Fibroblast of skin of left quadriceps (primary cell): Measurements from ENCODE around the gene COL13A1.
A peak's percentile ranks its signal among the peaks of the same experiment; 100 is the strongest.

Experiments
- DNase-seq, 2 experiments: peaks; one replicate each; pipeline ENCODE4 v3.0.0-alpha.2; 2013; ENCODE audit warnings: low read depth in 2 of 2

COL13A1 gene

DNA sequence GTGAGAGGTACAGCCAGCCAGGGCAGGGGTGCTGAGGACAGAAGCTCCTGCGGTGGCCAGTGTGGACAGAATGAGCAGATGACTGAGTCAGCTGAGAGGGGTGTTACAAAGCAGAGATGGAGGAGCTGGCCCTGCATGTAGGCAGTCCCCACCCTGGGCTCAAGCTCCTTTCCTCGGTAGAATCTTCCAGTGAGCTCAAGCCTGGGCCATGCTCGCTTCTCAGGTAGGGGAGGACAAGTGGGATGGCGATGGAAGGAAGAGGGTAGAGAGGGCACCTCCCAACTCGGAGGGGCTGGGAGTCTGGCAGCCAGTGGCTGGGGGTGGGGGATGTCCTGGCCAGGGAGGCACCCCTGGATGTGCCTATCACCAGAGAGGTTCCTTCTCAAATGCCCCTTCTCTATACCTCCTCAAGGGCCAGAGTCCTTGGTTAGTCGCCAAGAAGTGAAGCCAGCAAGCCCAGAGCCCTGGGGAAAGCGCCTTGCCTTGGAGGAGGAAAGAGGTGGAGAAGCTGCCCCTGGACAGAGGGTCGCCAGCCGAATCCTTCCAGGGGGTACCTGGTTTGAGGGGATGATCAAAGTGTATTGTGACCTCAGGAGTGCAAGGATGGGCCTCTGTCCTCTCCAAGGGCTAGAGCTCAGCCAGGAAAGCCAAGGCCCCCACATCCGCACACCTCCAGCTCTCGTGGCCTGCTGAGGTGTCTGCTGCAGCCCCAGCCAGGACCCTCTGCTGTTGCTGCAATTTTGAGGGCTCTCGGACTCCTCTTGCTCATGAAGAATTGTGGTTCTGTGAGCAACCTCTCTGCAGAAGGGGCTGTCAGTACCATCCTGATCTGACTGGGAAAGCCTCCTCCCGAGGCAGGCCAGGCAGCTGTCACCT lies 162.4 kb downstream of the COL13A1 start:
- DNase-seq = no peak

DNA sequence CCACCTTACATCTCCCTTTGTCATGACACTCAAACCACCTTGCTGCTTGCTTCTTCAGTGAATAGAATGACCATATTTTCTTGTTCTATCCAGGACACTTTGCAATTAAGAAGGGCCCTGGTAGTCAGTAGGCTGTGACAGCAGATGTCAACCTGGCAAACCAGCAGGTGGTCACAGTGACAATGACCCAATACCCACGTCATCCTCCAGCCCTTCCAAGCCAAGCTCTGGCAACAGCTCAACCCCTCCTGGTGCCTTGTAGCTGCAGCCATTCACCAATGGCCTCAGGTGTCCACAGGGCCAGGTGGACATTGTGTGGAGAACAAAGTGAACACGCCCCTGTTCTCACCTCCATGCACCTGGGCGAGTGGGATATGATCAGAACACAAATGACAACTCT lies 163.4 kb downstream of the COL13A1 start:
- no peak for DNase-seq

DNA sequence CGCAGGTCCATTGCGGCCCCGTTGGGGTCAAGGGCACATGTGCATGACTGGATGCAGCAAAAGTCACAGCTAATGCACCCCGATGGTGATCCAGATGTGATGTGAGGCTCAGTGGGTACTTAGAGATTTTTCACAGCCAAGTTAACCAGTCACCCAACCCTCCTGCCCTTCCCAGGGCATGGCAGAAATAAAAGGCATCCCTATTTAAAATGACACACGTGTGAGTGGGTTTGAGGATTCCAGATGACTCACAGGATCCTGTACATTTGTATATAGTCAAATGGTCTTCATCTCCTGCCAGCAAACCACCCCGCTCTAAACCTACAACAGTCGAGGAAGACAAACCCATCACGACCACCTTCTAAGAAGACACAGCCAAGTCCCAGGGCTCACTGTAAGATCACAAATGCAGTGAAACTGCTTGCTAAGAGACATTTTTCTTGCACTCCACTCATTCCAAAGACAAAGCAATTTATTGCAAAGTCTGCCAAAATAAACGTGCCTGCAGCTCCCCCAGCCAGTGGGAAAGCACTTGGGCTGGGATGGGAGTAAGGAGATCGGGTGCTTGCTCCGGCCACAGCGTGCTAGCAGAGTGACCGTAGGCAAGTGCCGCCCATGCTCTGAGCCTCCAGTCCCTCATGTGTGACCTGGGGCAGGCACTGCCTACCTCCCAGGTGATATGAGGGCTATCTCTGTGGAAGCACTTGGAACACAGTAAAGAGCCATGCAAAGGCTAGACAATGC lies 164.4 kb downstream of the COL13A1 start:
- DNase-seq = no peak

DNA sequence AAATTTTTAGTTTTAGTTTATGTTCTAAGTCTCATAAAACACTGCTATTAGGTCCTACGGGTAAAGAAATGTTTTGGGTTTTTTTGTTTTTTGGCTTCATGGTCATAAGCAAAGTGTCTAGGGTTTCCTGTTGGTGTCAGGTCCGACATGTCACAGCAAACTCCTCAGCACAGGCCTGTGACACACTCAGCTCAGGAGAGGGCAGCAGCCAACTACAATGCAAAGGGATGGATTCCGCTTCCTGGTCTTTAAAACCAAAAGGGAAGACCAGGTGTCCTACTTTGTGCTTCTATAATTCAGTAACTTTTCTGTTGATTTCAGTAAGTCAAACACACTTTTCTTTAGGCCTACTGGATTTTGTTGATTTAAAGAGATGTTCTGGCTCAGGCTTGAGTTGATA lies 167.1 kb downstream of the COL13A1 start:
- DNase-seq = no peak

DNA sequence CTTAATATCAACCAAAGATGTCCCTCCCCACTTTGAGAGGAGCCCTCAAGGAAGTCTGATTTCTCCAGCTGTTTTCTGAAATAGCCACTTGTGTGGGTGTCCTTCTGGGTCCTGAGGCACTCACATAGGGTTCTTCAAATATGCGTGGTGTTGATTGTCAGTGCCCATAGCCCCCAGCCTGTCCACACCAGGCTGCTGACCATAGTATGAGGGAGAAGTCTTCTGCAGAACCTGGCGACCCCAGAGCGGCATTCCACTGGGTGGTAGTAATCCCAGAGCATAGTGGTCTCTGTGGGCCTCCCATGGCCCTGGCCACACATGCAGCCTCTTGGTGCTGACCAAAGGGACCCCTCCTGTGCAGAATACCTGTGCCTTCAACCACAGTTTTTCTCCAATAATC lies 168.3 kb downstream of the COL13A1 start:
- DNase-seq = no peak

DNA sequence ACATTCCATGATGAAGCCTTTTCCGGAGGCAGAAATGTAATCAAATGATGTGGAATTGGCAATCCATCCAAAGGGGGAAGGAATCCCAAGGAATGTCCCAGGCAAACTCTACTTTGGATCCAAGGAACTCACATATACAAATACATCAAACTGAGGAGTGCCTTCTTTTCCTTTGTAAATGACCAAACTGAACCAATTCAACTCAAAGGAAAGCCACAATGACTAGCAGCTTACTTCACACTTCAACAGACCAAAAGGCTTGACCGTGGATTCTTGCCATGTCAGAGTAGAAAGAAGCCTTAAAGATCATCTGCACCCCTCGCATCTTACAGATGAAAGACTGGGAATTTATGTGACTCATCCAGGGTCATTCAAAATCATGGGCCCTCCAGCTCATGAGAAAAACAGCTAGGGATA lies 171.3 kb downstream of the COL13A1 start:
- no peak for DNase-seq

DNA sequence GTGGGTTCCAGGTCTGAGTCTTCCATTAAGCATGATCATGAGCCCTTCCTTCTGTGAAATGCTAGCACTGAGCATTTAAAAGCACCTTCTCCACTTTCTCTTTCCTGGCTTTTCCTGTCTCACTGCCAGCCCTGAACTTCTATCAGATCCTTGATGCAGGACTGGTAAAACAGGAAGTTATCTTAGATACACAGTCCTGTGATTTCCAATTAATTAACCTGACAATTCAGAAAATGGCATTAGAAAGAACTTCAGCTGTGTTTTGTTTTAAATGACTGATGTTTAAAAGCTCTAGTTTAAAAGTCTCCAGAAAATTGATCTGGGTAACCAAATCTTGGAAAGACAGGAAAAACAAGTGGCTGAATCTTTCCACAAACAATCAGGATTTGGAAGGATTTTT lies 172.0 kb downstream of the COL13A1 start:
- DNase-seq = no peak

DNA sequence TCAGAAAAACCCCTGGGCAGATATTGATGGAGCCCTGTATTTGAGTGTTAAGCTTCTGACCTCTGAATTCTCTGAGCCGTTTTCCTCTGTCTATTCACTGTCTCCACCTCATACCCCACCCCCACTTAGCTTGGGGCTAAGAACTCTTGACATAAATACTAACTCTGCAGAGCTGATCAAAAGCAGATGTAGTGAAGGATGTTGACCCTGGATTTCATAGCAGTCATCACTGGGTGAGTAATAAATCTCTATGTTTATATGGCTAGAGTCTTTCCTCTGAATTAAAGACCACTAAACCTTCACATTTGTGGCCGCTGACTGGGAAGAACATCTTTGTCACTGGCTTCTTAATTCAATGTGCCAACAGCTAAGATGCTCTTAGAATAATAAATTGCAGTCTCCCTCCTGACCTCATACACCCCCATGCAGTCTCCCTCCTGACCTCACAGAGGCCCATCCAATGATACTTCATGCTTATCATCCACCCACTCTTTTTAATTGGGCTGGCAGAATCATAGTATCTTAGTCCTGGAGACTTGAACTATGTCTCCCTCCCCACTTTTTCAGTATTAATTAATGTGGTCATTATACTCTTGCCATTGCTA lies 172.9 kb downstream of the COL13A1 start:
- DNase-seq = peak; percentile 69 to 72

DNA sequence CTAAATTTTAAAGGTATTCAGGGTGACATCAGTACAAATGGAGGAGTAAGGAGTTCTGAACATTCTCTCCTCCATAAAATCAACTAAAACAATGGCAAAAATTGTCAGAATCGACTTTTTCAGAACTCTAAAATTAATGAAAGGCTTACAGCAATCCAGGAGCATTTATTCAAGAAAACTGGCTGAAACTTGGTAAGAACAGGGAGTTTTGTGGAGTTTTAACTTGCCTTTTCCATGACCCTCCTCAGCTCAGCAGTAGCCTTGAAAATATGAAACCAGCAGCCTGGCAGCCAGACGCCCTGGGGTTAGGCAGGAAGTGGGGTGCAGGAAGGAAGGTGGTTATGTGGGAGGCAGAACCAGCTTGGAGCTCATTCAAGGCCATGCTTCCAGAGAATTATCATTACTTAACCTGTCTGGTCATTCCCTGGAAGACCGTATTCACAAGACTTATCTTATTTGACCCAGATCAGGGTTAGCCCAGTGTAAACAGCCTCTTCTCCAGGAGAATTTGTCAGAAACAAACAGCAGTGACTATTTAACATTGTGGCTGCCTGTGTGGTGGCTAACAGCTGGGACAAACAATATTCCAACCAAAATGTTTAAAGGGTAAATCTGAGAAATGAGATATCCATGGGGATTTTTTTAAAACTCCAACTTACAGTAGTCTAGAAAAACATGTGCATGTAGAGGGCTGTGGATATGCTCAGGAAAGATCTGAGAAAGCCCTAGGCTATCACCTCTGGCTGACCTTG lies 175.3 kb downstream of the COL13A1 start:
- no peak for DNase-seq

DNA sequence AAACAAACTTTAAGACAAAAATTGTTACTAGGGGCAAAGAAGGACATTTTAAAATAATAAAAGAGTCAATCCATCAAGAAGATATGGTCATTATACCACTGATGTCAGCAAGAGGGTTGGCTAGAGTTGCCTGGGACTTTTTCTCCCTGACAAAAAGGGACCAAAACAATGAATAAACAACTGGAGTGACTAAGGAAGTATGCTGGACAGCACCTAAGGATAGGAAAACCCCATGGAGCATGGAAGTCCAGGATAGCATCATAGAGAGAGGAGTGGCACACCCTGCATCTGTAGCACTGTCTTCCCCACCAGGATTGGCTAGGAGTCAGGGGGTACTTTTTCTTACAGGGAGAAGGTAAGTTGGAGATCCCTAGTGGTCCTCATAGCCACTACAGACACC lies 177.5 kb downstream of the COL13A1 start:
- DNase-seq = no peak

DNA sequence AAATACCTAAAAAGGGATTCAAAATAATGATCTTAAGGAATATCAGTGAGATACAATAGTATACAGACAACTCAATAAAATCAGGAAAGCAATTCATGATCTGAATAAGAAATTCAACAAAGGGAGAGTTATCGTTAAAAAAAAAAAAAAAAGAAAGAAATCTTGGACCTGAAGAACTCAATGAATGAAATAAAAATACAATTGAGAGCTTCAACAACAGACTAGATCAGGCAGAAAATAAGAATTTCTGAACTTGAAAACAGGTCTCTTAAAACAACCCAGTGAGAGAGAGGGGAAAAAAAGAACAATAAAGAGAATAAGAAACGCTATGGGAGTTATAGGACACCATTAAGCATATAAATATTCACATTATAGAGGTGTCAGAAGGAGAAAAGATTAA lies 179.0 kb downstream of the COL13A1 start:
- no peak for DNase-seq

DNA sequence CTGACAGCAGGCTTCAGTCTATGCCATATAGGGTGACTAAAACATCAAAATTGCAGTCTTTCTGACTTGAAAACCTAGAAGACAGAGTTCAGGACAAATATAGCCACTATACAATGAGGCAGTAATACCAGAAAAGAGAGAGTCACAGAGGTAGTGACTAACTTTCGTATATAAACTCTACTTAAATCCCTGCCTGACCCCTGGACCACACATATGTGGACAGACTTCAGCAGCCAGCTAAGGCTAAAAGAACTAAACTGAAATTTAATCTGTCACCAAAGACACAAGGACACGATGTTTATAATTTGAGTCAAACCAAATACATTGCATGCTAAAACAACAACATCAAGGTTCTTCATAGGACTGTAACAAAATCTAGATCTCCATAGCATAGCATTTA lies 186.4 kb downstream of the COL13A1 start:
- DNase-seq = no peak

DNA sequence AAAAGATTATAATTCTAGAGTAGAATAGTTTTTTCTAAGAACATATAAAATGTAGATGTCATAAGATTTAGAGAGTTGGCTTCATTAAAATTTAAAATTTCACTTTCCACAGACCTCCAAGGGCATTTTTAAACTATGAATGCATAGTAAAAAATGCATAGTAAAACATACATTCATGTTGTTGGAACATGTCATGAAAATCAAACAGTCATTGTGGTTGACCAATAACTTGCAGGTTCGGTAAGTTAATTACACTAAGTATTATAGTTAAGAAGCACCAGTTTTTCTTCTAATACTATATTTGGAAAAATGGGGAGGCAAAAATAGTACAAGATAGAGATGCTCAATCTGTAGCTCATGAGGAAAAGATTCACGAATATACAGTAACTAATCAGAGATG lies 189.4 kb downstream of the COL13A1 start:
- DNase-seq = no peak

DNA sequence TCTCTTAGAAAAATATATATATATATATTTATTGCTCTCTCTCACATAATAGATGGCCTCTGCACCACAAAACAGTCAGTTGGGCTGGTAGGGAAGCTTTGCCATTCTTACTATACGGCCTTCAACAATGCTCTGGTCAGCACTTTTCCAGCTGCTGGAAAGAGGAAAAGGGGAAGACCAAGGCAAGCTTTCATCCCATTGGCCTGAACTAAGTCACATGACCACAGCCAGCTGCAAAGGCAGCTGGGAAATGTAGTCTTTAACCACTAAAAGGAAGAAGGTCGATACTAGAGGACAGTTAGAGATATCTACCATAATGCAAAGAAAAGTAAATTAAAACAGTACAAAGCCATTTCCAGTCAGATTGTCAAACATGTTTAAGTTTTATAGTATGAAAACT lies 192.6 kb downstream of the COL13A1 start:
- DNase-seq = no peak

DNA sequence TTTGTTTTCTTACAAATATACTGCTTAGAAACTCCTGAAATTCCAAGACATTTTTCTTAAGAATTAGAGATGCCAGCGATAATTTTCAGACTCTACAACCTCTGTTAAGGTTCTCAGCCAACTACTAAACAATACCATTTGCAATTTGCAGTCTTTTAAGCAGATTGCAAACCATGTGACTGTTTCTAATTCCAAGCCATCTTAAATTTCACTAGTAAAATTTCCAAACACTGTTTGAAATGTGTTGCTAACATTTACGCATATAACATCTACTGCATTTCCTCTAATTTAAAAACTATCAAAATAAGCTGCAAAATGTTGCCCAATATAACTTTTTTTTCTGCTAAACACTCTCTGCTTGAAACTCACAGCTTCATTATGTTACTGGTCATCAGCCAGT lies 194.9 kb downstream of the COL13A1 start:
- no peak for DNase-seq

DNA sequence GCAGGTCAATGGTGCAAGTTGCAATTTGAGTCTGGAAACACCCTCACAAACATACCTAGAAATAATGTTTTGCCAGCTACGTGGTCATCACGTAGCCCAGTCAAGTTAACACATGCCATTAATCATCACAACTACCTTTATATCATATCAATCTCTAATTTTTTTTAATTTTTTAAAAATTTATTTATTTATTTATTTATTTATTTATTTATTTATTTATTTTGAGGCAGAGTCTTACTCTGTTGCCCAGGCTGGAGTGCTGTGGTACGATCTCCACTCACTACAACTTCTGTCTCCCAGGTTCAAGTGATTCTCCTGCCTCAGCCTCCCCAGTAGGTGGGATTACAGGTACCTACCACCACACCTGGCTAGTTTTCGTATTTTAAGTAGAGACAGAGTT lies 198.6 kb downstream of the COL13A1 start:
- no peak for DNase-seq

DNA sequence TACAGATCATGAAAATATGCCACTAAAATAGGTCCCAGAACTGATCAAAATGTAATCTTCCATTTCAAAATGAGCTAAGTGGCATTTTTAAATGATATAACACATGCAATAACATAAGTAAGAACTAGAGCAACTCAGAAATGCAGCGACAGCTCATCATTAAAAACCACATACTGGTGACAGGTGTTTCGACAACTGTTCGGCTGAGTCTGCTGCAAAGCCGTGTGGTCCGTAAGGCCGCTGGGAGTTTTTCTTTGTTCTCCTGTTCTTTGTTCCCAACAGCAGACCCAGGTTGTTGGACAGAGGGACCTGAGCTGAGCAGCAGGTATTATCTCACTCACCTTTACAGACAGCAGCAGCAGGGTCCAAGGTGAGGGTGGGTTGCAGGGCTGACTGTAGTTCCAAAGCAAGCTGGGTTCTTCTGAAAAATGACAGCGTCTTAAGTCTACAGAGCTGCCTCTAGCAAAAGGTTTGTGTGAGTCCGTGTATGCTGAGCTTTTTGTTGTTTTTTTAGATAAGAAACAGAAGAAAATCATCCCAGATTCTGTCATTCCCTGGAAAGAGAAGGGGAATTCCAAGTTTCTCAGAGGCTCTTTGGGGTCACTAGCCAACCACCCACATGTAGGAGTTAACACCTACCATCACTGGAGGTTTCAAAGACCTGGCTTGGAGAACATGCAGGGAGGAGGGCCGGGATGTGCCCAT lies 205.6 kb downstream of the COL13A1 start:
- DNase-seq = no peak
